IPS-15b (cell line): ENCODE data around the gene ZNF687.

ENCODE experiments used
- H3K27me3 ChIP-seq: one replicate; pipeline ENCODE4 v1.6.1; 2013; ENCODE audit warnings: low read length; ENCODE audit not compliant: control insufficient read depth, insufficient read depth
- H3K36me3 ChIP-seq: one replicate; pipeline ENCODE4 v1.6.1; 2013; ENCODE audit warnings: low read length; ENCODE audit not compliant: control insufficient read depth, insufficient read depth
- H3K4me1 ChIP-seq: one replicate; pipeline ENCODE4 v1.6.1; 2013; ENCODE audit warnings: mild to moderate bottlenecking, low read length; ENCODE audit not compliant: control insufficient read depth, insufficient read depth
- H3K4me3 ChIP-seq: one replicate; pipeline ENCODE4 v1.5.1; 2013; ENCODE audit warnings: low read depth, low read length
- H3K9ac ChIP-seq: one replicate; pipeline ENCODE4 v1.6.1; 2013; ENCODE audit warnings: low read depth, mild to moderate bottlenecking, low read length
- H3K9me3 ChIP-seq: one replicate; pipeline ENCODE4 v1.6.1; 2013; ENCODE audit warnings: mild to moderate bottlenecking, low read length; ENCODE audit not compliant: control insufficient read depth, insufficient read depth

The ZNF687 gene

GRCh38 chr1:151294742-151295462 is 12.8 kb downstream of the ZNF687 start:
- no peak overlapping the region for H3K4me3 ChIP-seq
- no peak overlapping the region for H3K9ac ChIP-seq
- no peaks in the 10 kb centered on the region for H3K9me3 ChIP-seq
- H3K4me1 ChIP-seq: peaks cover 13% of the 10 kb centered on the region
- H3K27me3 ChIP-seq: no peaks in the 10 kb centered on the region
- peaks cover 51% of the 10 kb centered on the region for H3K36me3 ChIP-seq

GRCh38 chr1:151309811-151310323 is 27.8 kb downstream of the ZNF687 start:
- H3K9me3 ChIP-seq: no peaks in the 10 kb centered on the region

GRCh38 chr1:151311011-151311410 is 28.9 kb downstream of the ZNF687 start:
- peaks cover 6% of the 10 kb centered on the region for H3K4me1 ChIP-seq
- H3K36me3 ChIP-seq: peaks cover 25% of the 10 kb centered on the region
- no peak overlapping the region for H3K9ac ChIP-seq

More at GRCh38 chr1:151309811-151310323, 27.8 kb downstream of the ZNF687 start:
- Histone ChIP-seq H3K4me1 (peaks cover 6% of the 10 kb centered on the region), H3K36me3 (peaks cover 31% of the 10 kb centered on the region), H3K27me3 (no peaks in the 10 kb centered on the region), H3K9ac (peak overlapping the region; percentile 1), H3K4me3 (no peak overlapping the region)

GRCh38 chr1:151311589-151312331 is 29.7 kb downstream of the ZNF687 start:
- no peaks in the 10 kb centered on the region for H3K27me3 ChIP-seq
- H3K9me3 ChIP-seq: no peaks in the 10 kb centered on the region
- H3K9ac ChIP-seq: no peak overlapping the region
- peaks cover 6% of the 10 kb centered on the region for H3K4me1 ChIP-seq
- peaks cover 23% of the 10 kb centered on the region for H3K36me3 ChIP-seq
- H3K4me3 ChIP-seq: no peak overlapping the region

More at GRCh38 chr1:151311011-151311410, 28.9 kb downstream of the ZNF687 start:
- Histone ChIP-seq H3K4me3 (no peak overlapping the region), H3K27me3 (no peaks in the 10 kb centered on the region), H3K9me3 (no peaks in the 10 kb centered on the region)

GRCh38 chr1:151312411-151312810 is 30.3 kb downstream of the ZNF687 start:
- H3K27me3 ChIP-seq: no peaks in the 10 kb centered on the region
- H3K9ac ChIP-seq: no peak overlapping the region
- H3K36me3 ChIP-seq: peaks cover 20% of the 10 kb centered on the region
- peaks cover 6% of the 10 kb centered on the region for H3K4me1 ChIP-seq
- no peak overlapping the region for H3K4me3 ChIP-seq
- no peaks in the 10 kb centered on the region for H3K9me3 ChIP-seq

- Histone ChIP-seq H3K9me3 (no peaks in the 10 kb centered on the region), H3K9ac (no peak overlapping the region), H3K36me3 (peaks cover 16% of the 10 kb centered on the region), H3K27me3 (no peaks in the 10 kb centered on the region), H3K4me3 (no peak overlapping the region), H3K4me1 (peaks cover 6% of the 10 kb centered on the region)
Observed at GRCh38 chr1:151312826-151313225, 30.7 kb downstream of the ZNF687 start.

GRCh38 chr1:151313501-151313900 is 31.4 kb downstream of the ZNF687 start:
- H3K36me3 ChIP-seq: peaks cover 11% of the 10 kb centered on the region
- no peaks in the 10 kb centered on the region for H3K9me3 ChIP-seq
- H3K4me1 ChIP-seq: peaks cover 6% of the 10 kb centered on the region
- H3K9ac ChIP-seq: no peak overlapping the region
- no peak overlapping the region for H3K4me3 ChIP-seq
- no peaks in the 10 kb centered on the region for H3K27me3 ChIP-seq

GRCh38 chr1:151314137-151314875 is 32.2 kb downstream of the ZNF687 start:
- no peaks in the 10 kb centered on the region for H3K9me3 ChIP-seq
- H3K9ac ChIP-seq: no peak overlapping the region
- H3K36me3 ChIP-seq: peaks cover 7% of the 10 kb centered on the region

GRCh38 chr1:151315565-151316235 is 33.6 kb downstream of the ZNF687 start:
- no peaks in the 10 kb centered on the region for H3K27me3 ChIP-seq
- no peaks in the 10 kb centered on the region for H3K9me3 ChIP-seq
- no peaks in the 10 kb centered on the region for H3K4me1 ChIP-seq
- no peak overlapping the region for H3K9ac ChIP-seq
- no peak overlapping the region for H3K4me3 ChIP-seq
- H3K36me3 ChIP-seq: peaks cover 7% of the 10 kb centered on the region

More at GRCh38 chr1:151314137-151314875, 32.2 kb downstream of the ZNF687 start:
- Histone ChIP-seq H3K4me3 (no peak overlapping the region), H3K4me1 (peaks cover 6% of the 10 kb centered on the region), H3K27me3 (no peaks in the 10 kb centered on the region)

GRCh38 chr1:151318975-151319374 is 36.9 kb downstream of the ZNF687 start:
- peaks cover 7% of the 10 kb centered on the region for H3K36me3 ChIP-seq
- no peak overlapping the region for H3K4me3 ChIP-seq
- H3K4me1 ChIP-seq: no peaks in the 10 kb centered on the region
- H3K9me3 ChIP-seq: no peaks in the 10 kb centered on the region
- H3K9ac ChIP-seq: no peak overlapping the region
- no peaks in the 10 kb centered on the region for H3K27me3 ChIP-seq

- Histone ChIP-seq H3K9ac (no peak overlapping the region), H3K4me1 (peaks cover 2% of the 10 kb centered on the region), H3K27me3 (no peaks in the 10 kb centered on the region), H3K36me3 (no peaks in the 10 kb centered on the region), H3K4me3 (no peak overlapping the region), H3K9me3 (no peaks in the 10 kb centered on the region)
Observed at GRCh38 chr1:151324390-151324930, 42.4 kb downstream of the ZNF687 start.
